ENCODE measurements around the gene TMEM59L.

The TMEM59L gene

GRCh38 chr19:18611327-18612050 is 1.2 kb upstream of the TMEM59L start:
- DNase-seq (ENCODE audit: low read depth): no peak
- H3K4me3 ChIP-seq (ENCODE audit: low read depth, low read length): no peak overlapping the region
- TF ChIP-seq CTCF (conservative IDR thresholded peaks at IDR 0.05; ENCODE audit: low read depth, low read length): no peak

- H3K4me3 ChIP-seq (ENCODE audit: low read depth, low read length): no peak overlapping the region
- no peak for TF ChIP-seq CTCF (conservative IDR thresholded peaks at IDR 0.05; ENCODE audit: low read depth, low read length)
- no peak for DNase-seq (ENCODE audit: low read depth)
Measured at GRCh38 chr19:18612051-18612771, 459 bp upstream of the TMEM59L start.

GRCh38 chr19:18613589-18614234 is 1.0 kb downstream of the TMEM59L start:
- no peak for DNase-seq (ENCODE audit: low read depth)
- no peak overlapping the region for H3K4me3 ChIP-seq (ENCODE audit: low read depth, low read length)
- TF ChIP-seq CTCF (conservative IDR thresholded peaks at IDR 0.05; ENCODE audit: low read depth, low read length): no peak

- no peak for TF ChIP-seq CTCF (conservative IDR thresholded peaks at IDR 0.05; ENCODE audit: low read depth, low read length)
- no peak overlapping the region for H3K4me3 ChIP-seq (ENCODE audit: low read depth, low read length)
- DNase-seq (ENCODE audit: low read depth): no peak
Measured at GRCh38 chr19:18616023-18616422, 3.4 kb downstream of the TMEM59L start.

GRCh38 chr19:18617562-18617961 is 4.9 kb downstream of the TMEM59L start:
- DNase-seq (ENCODE audit: low read depth): no peak
- no peak overlapping the region for H3K4me3 ChIP-seq (ENCODE audit: low read depth, low read length)
- TF ChIP-seq CTCF (conservative IDR thresholded peaks at IDR 0.05; ENCODE audit: low read depth, low read length): no peak

- H3K4me3 ChIP-seq (ENCODE audit: low read depth, low read length): no peak overlapping the region
- no peak for DNase-seq (ENCODE audit: low read depth)
- no peak for TF ChIP-seq CTCF (conservative IDR thresholded peaks at IDR 0.05; ENCODE audit: low read depth, low read length)
Measured at GRCh38 chr19:18618236-18618635, 5.6 kb downstream of the TMEM59L start.
